ENCODE results near the gene BCR.

Gene BCR

GRCh38 chr22:23291806-23292452, 111.6 kb downstream of the BCR start:
- H3K36me3 ChIP-seq (ENCODE audit: control insufficient read depth, low read length), result peaks cover 86% of the 10 kb centered on the region

GRCh38 chr22:23292453-23293350, 112.4 kb downstream of the BCR start:
- Histone ChIP-seq H3K36me3 (ENCODE audit: control insufficient read depth, low read length) (peaks cover 85% of the 10 kb centered on the region), H3K27me3 (ENCODE audit: control insufficient read depth, low read length) (no peaks in the 10 kb centered on the region), H3K79me2 (ENCODE audit: control insufficient read depth, low read length) (no peaks in the 10 kb centered on the region), H3K4me2 (ENCODE audit: low read length) (no peak overlapping the region), H3F3A (ENCODE audit: control insufficient read depth, insufficient read depth) (no peaks in the 10 kb centered on the region), H3K4me3 (ENCODE audit: low read length) (no peak overlapping the region), H3K27ac (ENCODE audit: low read depth, low read length) (no peak overlapping the region), H3K9me2 (replicated peaks; ENCODE audit: control insufficient read depth, low read length) (no peaks in the 10 kb centered on the region), H3K4me1 (ENCODE audit: control insufficient read depth, low read length) (no peaks in the 10 kb centered on the region), H4K20me1 (ENCODE audit: control insufficient read depth, insufficient read depth, low read depth, low read length) (no peaks in the 10 kb centered on the region), H3K9me3 (ENCODE audit: control insufficient read depth, insufficient read depth, low read length) (no peaks in the 10 kb centered on the region)
- no peak for TF ChIP-seq EZH2phosphoT487 (IDR thresholded peaks at IDR 0.05; ENCODE audit: borderline replicate concordance, low read length)
- TF ChIP-seq CTCF (IDR thresholded peaks at IDR 0.05; ENCODE audit: low read depth, low read length, poor library complexity, severe bottlenecking), result no peak

More at GRCh38 chr22:23291806-23292452, 111.6 kb downstream of the BCR start:
- Histone ChIP-seq H3K4me1 (ENCODE audit: control insufficient read depth, low read length) (no peaks in the 10 kb centered on the region), H3K79me2 (ENCODE audit: control insufficient read depth, low read length) (no peaks in the 10 kb centered on the region), H3K9me2 (replicated peaks; ENCODE audit: control insufficient read depth, low read length) (no peaks in the 10 kb centered on the region), H3K4me2 (ENCODE audit: low read length) (no peak overlapping the region), H3K9me3 (ENCODE audit: control insufficient read depth, insufficient read depth, low read length) (no peaks in the 10 kb centered on the region), H3F3A (ENCODE audit: control insufficient read depth, insufficient read depth) (no peaks in the 10 kb centered on the region), H3K4me3 (ENCODE audit: low read length) (no peak overlapping the region), H3K27me3 (ENCODE audit: control insufficient read depth, low read length) (no peaks in the 10 kb centered on the region), H4K20me1 (ENCODE audit: control insufficient read depth, insufficient read depth, low read depth, low read length) (no peaks in the 10 kb centered on the region), H3K27ac (ENCODE audit: low read depth, low read length) (no peak overlapping the region)
- no peak for TF ChIP-seq CTCF (IDR thresholded peaks at IDR 0.05; ENCODE audit: low read depth, low read length, poor library complexity, severe bottlenecking)
- TF ChIP-seq EZH2phosphoT487 (IDR thresholded peaks at IDR 0.05; ENCODE audit: borderline replicate concordance, low read length), result no peak

GRCh38 chr22:23293720-23294119, 113.4 kb downstream of the BCR start:
- Histone ChIP-seq H3K4me1 (ENCODE audit: control insufficient read depth, low read length) (no peaks in the 10 kb centered on the region), H3K36me3 (ENCODE audit: control insufficient read depth, low read length) (peaks cover 83% of the 10 kb centered on the region), H3K9me2 (replicated peaks; ENCODE audit: control insufficient read depth, low read length) (no peaks in the 10 kb centered on the region), H3K9me3 (ENCODE audit: control insufficient read depth, insufficient read depth, low read length) (no peaks in the 10 kb centered on the region), H4K20me1 (ENCODE audit: control insufficient read depth, insufficient read depth, low read depth, low read length) (no peaks in the 10 kb centered on the region), H3F3A (ENCODE audit: control insufficient read depth, insufficient read depth) (no peaks in the 10 kb centered on the region), H3K4me2 (ENCODE audit: low read length) (no peak overlapping the region), H3K79me2 (ENCODE audit: control insufficient read depth, low read length) (no peaks in the 10 kb centered on the region), H3K4me3 (ENCODE audit: low read length) (no peak overlapping the region), H3K27me3 (ENCODE audit: control insufficient read depth, low read length) (no peaks in the 10 kb centered on the region), H3K27ac (ENCODE audit: low read depth, low read length) (no peak overlapping the region)
- no peak for TF ChIP-seq CTCF (IDR thresholded peaks at IDR 0.05; ENCODE audit: low read depth, low read length, poor library complexity, severe bottlenecking)

Measured in DOHH2 (cell line).